ENCODE measurements around the gene ANK2.
"Not testable (repeated sequence)": the region's sequence is repeated elsewhere in the genome, so short reads cannot be mapped to it uniquely, and the experiment has no call there.

ANK2 gene

DNA sequence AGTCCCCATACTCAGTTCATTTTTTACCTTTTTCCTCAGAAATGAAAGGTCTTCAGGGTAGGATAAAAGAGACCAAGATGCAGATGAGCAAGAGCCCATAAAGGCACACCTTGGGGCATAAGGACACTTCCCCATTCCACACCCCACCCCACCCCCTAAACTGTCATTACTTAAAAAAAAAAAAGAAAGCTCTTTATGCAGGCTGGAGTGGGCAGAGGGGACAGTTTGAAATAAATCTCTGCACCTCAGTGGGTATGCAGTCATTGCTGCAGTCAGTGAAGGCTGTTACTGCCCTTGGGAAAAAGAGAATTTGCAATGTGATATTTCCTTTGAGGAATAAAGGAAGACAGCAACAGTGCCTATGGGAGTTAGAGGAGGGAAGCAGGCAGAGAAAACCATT, 137.5 kb downstream of the ANK2 start:
- no peak for DNase-seq (ENCODE audit: low read depth in 1 of 2, low spot score in 1 of 2)

DNA sequence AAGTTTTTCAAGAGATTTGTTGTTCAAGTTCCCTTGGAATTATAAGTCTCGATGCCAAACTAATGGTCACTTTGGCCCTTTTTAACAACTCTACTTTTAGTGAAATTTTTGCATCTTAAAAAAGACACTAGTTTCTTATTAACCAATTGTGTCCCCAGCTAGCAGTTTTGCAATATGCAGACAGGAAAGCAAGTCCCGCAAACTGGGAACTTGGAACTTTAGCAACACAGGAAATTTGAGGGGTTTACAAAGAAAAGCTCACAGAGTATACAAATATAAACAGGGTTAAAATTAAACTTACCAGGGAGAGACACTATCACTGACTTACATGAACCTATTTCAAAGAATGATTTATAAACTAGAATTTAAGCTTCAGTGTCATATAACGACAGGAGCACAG, 137.9 kb downstream of the ANK2 start:
- DNase-seq (ENCODE audit: low read depth in 1 of 2, low spot score in 1 of 2): no peak

DNA sequence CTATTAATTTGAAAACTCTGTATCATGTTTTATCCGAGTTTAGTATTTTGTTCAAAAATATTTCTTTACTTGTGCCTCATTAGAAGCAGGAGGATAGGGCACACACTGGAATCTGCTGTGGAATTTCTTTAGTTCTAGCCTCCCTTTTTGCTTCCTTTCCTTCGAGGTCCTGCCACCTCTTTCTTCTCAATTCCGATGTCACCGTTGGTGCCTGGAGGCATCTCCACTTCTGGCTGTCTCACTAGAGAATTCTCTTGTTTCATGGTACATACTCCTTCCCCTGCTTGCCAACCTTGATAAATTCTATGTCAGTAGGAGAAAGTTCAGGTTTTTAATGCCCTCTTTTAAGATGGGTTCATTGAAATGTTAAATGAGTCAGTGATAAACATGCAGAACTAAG, 140.1 kb downstream of the ANK2 start:
- DNase-seq (ENCODE audit: low read depth in 1 of 2, low spot score in 1 of 2): no peak

DNA sequence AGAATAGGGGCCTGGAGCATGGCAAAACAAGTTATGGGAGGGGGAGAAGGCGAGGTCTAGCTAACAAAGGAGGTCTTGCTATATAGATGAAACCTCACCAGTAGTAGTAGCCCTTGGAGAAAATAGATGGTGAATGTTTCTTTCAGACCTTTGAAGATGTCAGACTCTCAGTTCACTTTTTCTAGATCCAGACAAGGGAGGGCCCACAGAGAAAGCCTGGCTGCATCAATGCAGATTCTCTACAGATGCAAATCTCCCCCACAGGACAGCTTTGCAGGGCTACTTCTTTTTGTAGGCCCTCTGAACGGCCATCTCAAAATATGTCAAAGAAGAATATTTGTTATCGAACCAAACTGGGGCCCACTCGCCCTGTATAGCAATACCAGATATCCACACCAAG, 159.7 kb downstream of the ANK2 start:
- no peak for DNase-seq (ENCODE audit: low read depth in 1 of 2, low spot score in 1 of 2)

DNA sequence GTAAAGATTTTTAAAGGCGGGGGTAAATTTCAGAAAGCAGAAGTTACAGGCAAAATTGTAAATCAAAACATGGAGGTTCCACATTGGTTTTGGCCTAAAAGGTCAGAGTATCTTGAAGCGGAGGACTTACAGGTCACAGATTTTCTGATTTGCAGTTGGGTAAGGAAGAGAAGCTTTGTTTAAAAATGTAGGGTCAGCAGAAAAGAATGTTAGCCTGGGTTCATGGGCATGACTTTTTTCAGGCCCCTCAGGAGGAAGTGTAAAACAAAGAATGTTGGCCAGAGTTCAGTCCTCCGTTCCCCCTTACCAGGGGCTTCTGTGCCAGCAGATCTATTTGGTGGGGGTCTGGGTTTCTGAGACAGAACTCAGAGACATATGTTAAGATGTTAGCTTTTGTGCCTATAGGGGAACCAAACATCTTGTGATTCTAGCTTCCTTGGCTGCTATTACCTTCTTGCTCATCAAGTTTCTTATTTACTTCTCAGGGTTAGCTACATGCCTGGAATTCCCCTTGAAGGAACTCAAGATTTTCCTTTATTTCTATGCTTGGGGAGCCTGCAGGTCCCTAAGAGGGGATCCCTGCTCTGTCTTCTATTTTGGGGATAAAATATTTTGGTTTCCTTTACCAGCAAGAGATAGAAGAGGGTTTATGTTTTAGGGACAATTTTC, 160.3 kb downstream of the ANK2 start:
- no peak for DNase-seq (ENCODE audit: low read depth in 1 of 2, low spot score in 1 of 2)

DNA sequence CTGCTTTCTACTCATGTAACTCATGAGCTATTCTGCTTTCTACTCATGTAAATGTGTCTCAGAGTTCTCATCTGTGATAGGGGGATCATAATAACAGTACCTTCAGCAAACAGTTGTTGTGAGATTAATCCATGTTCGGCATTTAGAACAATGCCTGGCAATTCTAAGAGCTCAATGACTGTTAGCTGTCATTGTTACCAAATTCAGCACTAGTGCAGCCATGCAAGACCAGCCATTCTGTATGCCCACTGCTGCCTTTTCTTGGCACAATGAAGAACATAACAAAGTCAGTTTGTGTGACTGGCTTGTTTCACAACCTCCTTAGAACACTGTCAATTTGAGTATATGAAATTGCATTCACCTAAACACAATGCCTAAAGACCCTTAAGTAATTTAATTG, 163.2 kb downstream of the ANK2 start:
- DNase-seq (ENCODE audit: low read depth in 1 of 2, low spot score in 1 of 2): no peak

DNA sequence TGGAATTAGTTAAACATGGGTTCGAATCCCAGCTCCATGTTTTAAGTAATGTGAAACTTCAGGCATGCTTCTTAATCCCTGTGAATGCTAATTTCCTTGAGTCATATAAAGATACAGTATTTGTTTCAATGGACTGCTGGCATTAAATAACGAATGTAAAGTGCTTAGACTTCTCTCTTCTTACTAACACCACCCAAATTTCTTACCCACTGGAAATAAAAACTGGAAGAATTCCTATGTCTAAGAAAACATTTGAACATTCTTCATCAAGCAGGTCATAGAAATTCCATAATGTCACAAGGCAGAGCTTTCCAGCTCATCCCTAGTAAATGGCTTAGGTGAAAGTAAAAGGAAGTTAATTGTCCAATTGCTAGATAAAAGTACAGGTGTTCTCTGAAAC, 172.5 kb downstream of the ANK2 start:
- DNase-seq (ENCODE audit: low read depth in 1 of 2, low spot score in 1 of 2): no peak

DNA sequence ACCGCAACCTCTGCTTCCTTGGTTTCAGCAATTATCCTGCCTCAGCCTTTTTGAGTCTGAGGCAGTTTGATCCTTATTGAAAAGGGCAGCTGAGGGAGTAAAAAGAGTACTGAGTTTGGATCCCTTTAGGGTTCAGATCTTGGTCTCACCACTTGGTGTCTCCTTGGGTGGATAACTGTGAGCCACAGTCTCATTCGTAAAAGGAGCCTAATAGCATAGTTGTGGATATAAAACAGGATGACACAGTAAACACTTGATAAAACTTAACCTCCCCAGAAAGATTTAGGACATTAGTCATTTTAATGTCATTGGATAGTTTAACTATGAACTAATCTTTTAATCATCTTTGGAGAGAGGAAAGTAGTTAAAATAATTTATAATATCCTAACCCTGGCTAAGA, 173.0 kb downstream of the ANK2 start:
- DNase-seq (ENCODE audit: low read depth in 1 of 2, low spot score in 1 of 2): no peak

DNA sequence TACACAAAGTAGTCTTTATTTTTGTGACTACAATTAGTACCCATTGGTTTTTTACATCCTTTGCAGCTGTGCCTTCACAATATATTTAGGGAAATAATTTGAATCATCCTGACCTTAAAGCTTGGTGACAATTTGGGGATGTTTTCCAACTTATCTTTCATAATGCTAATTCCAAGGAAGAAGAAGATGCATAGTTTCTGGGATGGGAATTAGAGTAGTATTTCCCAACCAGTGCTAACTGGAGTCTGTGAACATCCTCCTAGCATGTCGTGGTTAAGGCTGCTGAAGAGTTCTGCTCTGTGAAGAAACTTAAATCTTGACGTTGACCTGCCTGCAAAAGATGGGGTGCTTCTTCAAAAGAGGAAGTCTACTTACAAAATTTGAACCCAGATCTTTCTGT, 173.5 kb downstream of the ANK2 start:
- DNase-seq (ENCODE audit: low read depth in 1 of 2, low spot score in 1 of 2): no peak

DNA sequence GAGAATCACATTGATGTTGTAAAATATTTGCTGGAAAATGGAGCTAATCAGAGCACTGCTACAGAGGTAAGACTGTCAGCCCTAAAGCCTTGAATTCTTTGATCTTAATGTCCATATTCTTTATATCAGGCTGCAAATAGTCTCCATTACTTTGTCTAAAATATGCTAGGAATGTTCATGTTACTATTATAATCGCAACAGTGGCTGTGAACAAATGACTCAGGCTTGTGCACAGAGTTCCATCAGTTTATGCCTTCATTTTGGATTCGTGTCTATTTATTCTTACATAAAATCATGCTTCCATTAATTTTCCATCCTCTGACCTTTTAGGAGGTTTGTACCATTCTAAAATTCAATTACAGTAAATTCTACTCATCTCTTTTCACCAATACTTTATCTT, 182.7 kb downstream of the ANK2 start:
- no peak for DNase-seq (ENCODE audit: low read depth in 1 of 2, low spot score in 1 of 2)

DNA sequence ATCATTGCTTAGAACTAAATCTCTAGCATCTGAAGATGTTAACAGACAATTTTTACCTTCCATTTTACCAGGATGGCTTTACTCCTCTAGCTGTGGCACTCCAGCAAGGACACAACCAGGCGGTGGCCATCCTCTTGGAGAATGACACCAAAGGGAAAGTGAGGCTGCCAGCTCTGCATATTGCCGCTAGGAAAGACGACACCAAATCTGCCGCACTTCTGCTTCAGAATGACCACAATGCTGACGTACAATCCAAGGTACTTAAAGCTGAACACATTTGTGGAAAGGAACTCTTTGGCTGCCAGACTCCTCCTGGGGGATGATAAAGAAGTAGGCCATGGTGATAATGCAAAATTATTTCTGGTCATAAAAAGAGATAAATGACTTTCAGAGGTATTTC, 187.5 kb downstream of the ANK2 start:
- no peak for DNase-seq (ENCODE audit: low read depth in 1 of 2, low spot score in 1 of 2)

DNA sequence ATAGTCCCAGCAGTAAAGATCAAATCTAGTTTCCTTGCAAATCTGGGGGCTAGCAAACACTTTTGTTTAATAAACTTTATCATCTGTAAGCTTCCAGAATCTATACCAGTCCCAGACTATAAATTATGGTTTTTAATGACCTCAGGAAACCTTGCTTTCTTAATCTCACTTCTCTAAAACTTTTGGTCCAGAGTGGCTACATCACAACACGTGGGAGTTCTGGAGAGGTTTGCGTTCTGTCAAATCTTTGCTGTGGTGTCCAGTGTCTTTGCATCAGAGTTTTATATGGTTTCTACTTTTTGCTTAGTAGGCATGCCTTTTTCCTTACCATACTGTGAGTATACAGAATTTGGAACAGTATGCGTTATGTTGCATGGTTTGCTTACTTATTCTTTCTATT, 193.9 kb downstream of the ANK2 start:
- DNase-seq (ENCODE audit: low read depth in 1 of 2, low spot score in 1 of 2): no peak

DNA sequence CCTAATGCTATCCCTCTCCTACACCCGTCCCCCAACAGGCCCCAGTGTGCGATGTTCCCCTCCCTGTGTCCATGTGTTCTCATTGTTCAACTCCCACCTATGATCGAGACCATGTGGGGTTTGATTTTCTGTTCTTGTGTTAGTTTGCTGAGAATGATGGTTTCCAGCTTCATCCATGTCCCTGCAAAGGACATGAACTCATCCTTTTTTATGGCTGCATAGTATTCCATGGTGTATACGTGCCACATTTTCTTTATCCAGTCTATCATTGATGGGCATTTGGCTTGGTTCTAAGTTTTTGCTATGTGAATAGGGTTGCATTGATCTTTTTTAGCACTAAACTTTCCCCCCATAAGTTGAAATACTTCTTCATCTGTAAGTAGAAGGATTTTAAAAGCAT, 195.3 kb downstream of the ANK2 start:
- not testable (repeated sequence) for DNase-seq (ENCODE audit: low read depth in 1 of 2, low spot score in 1 of 2)

DNA sequence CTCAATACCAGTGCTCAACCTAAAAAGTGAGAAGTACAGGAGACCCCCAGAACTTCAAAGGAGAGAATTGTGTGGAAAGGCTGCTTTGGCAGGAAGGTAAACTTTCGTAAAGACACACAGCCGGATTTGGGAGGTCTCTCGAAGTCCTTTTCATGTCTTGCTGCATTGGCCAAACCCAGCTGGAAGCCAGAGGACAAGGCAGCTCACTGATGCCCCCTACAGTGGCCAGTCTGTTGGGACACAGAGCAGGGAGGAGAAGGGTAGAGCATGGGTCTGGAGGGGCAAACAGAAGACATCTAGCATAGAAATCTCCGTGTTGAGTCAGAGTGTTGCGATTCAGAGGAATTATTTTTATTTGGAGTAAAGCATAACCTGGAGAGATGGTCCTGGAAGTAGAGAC, 198.9 kb downstream of the ANK2 start:
- no peak for DNase-seq (ENCODE audit: low read depth in 1 of 2, low spot score in 1 of 2)

DNA sequence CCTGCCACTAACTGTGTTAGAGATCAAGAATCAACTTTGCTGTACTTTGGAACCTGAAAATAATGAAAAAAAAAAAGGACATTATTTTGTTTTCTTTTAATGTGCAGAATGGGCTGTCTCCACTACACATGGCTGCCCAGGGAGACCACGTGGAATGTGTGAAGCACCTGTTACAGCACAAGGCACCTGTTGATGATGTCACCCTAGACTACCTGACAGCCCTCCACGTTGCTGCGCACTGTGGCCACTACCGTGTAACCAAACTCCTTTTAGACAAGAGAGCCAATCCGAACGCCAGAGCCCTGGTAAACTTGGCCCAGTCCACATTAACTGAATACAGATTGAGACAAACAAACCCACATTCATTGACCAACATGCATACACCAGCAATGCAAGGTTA, 206.2 kb downstream of the ANK2 start:
- DNase-seq (ENCODE audit: low read depth in 1 of 2, low spot score in 1 of 2): no peak

DNA sequence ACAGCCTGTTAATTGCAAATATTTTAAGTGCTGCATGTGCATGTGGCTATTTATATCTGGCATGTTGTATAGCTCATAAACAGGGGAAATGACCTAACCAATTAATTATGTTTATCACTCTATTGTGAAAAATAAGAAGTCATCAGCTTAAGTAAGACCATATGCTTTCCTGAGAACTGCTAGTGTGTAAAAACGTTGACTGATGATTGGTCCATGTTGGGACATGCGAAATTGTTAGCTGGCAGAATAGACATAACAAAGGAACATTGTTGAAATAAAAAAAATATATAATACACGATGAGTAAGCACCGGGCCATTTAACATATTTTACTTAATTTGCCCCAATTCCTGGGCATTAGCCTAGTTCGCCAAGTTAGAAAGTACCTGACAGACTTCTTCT, 207.5 kb downstream of the ANK2 start:
- no peak for DNase-seq (ENCODE audit: low read depth in 1 of 2, low spot score in 1 of 2)

DNA sequence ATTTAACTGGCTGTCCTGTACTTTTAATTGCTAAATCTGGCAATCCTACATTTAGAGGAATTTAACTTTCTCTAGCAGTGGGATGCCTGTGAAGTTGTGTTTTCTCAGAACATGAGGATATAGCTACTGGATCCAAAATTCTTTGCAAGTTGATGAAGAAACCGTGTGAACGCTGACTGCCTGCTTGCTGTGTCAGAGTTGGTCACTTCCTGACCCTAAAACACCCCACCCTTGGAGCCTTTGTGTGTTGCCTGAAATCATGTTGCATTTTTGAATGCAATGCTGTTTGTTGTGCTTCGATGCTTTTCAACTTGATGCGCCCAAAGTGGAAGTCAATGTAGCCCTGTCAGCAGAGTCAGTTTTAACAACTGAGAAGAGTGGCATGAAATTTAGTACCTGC, 211.2 kb downstream of the ANK2 start:
- DNase-seq (ENCODE audit: low read depth in 1 of 2, low spot score in 1 of 2): no peak

DNA sequence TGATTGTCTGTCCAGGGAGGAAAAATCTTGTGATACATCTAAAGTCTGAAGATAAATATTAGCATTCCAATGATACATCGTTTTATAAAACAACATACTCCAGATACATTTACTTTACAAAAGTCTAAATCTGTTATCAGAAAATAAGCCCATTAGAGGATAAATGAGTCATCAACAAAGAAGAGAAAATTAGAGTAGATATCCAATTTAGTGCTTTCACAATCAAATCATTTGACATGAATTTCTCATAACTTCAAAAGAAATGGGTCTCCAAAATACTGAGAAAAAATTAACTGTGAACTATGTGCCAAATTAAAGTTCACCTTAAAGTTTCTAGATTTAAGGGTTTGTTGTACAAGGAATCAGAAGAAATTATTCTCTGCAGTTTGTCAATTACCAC, 213.8 kb downstream of the ANK2 start:
- DNase-seq (ENCODE audit: low read depth in 1 of 2, low spot score in 1 of 2): no peak

DNA sequence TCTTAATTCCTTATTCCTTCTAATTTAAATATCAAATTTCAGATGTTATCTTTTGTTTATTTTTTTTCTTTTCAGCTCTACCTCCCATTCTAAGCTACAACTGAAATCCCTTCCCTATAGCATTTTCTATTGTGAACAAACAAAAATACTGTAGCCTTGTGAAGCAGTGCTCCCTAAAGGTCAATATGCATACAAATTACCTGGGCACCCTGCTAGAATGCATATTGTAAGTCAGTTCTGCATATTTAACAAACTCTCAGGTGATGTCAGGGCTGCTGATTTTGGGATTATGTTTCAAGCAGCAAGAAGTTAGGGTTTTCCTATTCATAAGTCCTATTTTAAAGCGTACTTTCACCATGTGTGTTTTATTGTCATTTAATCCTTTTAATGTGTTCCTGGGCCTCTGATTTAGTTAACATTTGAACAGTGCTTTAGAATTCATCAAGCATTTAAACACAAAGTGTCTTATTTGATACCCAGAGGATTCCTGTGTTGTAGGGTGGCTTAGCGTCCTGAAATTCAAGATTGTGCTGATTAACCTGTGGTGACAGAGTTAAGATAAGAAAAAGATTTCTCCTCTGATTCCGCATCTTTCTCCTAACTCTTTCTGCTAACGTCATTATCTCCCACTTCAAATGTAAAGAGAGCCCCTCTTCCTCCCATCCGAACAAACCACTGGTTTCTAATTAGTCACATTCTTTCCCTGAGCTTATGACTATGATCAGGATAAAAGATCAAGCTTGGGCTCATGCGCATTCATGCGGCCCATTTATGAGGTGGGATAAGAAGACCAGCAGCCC, 221.3 kb downstream of the ANK2 start:
- no peak for DNase-seq (ENCODE audit: low read depth in 1 of 2, low spot score in 1 of 2)

DNA sequence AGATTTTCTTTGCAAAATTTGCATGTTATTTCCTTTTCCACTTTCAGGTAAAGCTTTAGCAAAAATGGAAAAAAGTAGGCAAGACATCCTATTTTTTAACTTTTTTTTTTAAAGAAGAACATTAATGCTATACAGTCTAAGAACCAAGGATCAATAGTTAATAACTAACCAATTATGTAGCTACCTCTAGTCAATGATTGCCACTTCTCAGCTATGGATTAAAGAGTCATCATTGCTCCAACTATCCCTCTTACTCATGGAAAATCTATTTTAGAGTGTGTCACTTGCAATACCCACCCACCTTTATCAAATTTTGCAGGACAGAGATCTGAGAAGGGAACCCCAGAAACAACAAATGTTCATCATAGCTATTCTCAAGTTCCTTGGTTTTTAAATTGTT, 223.1 kb downstream of the ANK2 start:
- DNase-seq (ENCODE audit: low read depth in 1 of 2, low spot score in 1 of 2): no peak

DNA sequence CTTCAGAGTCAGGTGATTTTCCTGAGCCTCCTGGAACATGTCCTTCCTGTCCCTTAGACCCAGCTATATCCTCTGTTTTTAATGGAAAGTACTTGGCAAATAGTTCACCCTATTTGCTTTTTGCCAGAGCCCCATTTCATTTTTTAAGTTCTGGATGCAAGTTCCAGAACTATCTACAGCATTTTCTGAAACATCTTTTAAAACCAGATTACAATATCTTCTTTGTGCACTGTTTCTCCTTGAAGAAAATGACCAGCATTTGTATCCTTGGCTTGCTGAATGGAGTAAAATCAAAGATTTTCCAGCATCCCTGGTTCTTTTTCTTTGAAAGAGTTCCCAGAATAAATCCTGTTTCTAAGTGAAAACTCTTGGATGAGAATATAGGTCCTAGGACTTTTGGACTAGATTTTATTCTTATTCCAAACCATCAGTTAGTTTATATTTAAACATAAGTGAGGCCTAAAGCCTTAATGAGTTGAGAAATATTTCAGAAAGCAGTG, 224.3 kb downstream of the ANK2 start:
- no peak for DNase-seq (ENCODE audit: low read depth in 1 of 2, low spot score in 1 of 2)

DNA sequence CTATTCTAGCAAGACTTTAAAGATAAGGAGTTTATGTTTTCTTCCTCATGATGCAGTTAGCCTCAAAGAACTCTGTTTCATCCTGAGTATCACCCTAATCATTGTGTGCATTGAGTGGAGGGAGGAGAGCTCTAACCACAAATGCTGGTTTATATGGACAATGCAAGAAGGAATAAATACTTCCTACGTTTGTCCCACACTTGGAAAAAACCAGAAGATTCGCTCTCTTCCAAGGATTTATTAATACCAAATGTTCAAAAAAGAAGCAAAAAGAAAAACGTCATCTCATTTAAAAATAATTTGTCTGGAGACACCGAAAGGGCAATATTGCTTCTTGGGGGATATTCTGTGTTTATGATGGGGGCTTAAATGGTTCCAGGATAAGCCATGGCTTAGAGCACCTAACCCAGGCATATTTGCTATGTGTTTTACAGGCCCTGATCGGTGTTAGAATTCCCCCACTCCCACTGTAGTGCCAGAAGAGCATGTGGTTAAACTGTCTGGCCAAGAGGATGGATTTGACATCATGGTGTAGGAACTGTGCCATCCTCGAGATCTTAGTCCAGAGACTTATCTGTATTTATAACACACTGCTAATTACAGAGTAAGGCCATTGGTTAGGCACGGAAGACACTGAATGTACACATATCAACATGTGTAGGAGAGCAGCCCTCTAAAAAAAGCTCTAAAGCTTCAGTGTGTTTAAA, 227.2 kb downstream of the ANK2 start:
- DNase-seq (ENCODE audit: low read depth in 1 of 2, low spot score in 1 of 2): no peak
